ENCODE results near the gene SLIT3.

Gene SLIT3

DNA sequence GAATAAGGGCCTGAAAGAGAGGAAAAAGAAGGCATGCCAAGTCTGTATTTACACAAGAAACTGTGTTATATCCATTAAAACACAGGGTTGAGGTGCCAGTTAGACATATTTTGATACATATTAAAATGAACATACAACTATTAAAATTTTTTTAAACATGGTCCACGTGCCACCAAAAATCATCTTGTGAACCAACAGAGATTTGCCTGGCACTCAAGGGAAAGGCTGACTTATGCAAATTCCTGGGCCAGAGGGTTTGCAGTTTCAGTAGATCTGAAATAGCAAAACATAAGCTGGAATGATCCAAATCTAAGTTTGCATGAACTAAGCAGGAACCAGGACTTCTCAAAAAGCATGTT lies 168.7 kb downstream of the SLIT3 start:
- H3K27ac ChIP-seq: no peak overlapping the region
- no peak for TF ChIP-seq CTCF (conservative IDR thresholded peaks at IDR 0.05)

- no peak overlapping the region for H3K27ac ChIP-seq
- no peak for TF ChIP-seq CTCF (conservative IDR thresholded peaks at IDR 0.05)
Measured at GRCh38 chr5:169131616-169132301, 169.2 kb downstream of the SLIT3 start.

DNA sequence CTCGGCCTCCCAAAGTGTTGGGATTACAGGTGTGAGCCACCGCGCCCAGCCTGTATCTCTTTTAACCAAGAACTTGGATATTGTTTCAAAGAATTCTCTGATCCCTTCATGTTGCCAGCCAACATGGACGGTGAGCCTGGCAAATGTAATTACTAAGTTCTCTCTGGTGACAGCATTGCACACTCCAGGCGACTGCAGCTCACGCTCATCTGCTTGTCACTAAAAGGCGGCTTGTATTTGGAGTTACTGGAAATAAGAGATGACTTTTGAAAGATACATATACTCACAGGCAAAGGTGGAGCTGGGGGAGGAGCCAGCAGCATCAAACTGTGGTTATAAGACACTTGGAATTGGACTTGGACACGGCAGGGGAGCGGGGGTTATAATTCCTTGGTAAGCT lies 172.3 kb downstream of the SLIT3 start:
- TF ChIP-seq CTCF (conservative IDR thresholded peaks at IDR 0.05): no peak
- H3K27ac ChIP-seq: no peak overlapping the region

DNA sequence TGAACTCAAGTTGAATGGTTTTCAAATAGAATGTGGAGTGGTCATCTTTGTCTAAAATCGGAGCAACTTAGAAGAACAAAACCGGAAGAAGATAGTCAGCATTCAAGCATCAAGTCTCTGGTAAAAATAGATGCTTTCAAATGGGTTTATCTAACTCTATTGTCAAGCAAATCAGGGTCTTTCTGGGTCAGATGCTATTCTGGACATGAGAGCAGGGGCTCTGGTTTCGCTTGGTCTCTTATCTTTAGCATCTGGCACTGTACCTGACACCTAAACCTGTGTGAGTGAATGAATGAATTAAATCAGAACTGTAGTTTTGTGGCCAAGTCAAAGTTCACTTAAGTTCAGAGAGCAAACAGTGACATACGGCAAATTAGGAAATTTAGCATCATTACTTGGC lies 173.5 kb downstream of the SLIT3 start:
- H3K27ac ChIP-seq: no peak overlapping the region
- TF ChIP-seq CTCF (conservative IDR thresholded peaks at IDR 0.05): no peak

DNA sequence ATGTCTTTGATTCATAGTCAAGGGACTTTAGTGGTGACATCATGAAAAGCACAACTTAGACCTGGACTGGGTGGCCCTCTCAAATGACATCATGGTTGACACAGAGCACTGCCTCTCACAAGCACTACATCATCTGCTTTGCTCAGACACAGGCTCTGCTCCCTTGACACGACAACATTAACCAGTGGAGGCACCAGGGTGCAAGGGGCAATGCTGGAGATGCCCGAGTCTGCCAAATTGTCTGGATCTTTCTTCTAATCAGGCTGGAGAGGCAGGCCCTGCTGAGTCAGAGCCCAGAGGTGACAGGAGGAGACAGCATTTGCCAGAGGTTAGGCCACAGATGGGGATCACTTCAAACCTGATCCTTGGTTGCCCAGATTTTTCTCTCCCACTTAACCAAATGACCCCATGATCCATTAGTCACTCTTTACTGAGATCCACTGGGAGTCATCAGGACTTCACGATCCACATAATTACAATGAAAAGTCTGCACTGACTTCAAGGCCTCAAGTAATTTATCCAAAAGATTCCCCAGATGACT lies 174.4 kb downstream of the SLIT3 start:
- TF ChIP-seq CTCF (conservative IDR thresholded peaks at IDR 0.05): no peak
- H3K27ac ChIP-seq: no peak overlapping the region

DNA sequence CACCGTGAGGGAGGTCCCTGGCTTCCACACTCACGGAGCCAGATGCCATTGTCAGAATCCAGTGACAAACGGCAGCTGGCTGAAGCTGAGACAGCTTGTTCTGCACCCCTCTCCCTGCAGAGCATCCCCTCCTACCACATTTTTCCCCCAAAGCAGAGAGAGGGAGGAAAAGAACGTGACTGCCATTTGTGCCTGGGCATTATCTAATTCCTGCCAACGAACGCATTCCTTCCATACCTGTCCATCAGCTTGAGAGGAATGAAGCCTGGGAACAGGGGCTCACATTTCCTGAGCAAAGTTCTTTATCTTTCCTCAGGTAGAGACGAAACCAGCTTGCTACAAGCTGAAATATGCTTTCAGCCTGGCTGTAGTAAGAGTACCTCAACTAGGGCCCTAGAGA lies 175.4 kb downstream of the SLIT3 start:
- no peak overlapping the region for H3K27ac ChIP-seq
- no peak for TF ChIP-seq CTCF (conservative IDR thresholded peaks at IDR 0.05)

DNA sequence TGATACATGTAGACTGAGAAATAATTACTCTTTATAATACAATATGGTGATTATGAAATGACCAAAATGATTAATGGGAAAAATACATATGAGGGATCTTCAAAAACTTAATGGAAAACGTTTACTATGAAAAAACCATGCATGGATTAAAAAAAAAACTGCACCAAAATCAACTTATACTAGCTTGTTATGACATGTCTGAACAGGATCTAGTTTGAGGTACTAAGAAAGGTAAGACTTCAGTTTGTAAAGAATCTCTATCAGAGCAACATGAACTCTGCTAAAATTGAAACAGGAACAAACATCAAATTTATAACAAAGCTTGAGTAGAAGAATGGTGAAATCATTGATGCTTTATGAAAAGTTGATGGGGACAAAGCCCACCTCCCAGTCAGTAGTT lies 178.0 kb downstream of the SLIT3 start:
- TF ChIP-seq CTCF (conservative IDR thresholded peaks at IDR 0.05): no peak
- H3K27ac ChIP-seq: no peak overlapping the region

All from VCaP (cell line).